Stimulated activated CD4-positive, alpha-beta T cell treated with anti-CD3 and anti-CD28 coated beads, TNF-alpha, amount 100 ng/mL, for 4 hours (primary cell): Measurements from ENCODE around the gene STIMATE.

Experiments used
- DNase-seq, 3 experiments: peaks; one replicate each; pipeline ENCODE4 v3.0.0-alpha.2; 2020; ENCODE audit warnings: low read depth in 3 of 3

The STIMATE gene

GRCh38 chr3:52791928-52792327 lies 105.4 kb downstream of the STIMATE start:
- no peak for DNase-seq

DNA sequence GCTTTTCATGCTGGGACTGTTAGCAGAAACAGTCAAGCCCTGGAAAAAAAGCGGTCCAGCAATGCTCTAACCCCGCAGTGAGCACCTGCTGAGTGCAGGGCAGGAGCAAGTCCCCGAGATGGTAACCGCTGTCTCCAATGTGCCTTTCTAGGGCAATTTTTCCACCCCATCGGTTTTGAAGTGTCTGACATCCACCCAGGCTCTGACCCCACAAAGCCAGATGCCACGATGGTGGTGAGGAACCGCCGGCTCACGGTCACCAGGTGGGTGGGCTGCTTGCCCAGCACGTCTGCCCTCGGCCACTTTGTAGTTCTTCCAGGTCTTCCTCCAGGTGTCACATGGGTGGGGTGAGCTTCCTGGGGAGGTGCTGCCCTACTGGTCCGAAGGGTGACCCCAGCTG lies 106.0 kb downstream of the STIMATE start:
- no peak for DNase-seq

DNA sequence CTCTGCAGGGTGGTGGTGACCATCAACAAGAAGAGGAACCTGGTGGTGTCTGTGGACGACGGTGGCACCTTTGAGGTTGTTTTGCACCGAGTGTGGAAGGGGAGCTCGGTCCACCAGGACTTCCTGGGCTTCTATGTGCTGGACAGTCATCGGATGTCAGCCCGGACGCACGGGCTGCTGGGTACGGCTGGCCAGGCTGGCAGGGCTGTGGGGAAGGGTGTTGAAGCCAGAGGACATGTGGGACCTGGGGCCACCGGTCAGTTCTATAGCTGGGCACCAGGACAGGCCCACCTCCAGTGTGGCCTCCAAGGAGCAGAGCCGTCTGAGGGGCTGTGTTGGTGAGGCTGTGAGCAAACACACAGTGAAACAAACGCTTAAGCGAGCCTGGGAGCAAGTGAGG lies 106.6 kb downstream of the STIMATE start:
- DNase-seq = no peak

DNA sequence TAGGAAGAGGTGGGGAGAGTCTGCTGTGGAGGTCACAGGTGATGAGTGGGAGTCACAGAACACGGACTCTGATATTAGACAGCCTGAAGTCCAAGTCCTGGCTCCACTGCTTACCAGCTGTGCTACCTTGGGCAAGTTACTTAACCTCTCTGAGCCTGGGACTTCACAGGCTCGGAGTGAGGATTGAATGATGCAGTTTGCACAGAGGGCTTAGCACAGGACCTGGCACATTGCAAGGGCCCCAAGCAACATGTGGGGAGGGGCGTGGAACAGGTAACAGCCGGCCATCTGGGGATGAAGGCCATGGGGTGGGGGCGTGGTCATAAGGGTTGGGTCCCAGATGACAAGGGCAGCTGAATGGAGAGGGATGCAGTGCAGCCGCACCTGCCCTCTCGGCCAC lies 107.0 kb downstream of the STIMATE start:
- DNase-seq = no peak

DNA sequence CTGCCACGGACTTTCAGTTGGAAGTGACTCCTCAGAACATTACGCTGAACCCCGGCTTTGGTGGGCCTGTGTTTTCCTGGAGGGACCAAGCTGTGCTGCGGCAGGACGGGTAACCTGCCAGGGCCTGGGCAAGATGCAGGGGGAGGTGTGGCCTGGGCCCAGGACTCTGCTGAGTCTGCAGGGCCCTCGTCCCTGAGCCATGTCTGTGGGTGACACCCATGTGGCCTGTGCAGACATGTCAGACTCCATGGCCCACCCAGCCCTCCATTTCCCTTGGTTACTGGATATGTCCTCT lies 107.7 kb downstream of the STIMATE start:
- no peak for DNase-seq

GRCh38 chr3:52788890-52789745 lies 108.2 kb downstream of the STIMATE start:
- no peak for DNase-seq

GRCh38 chr3:52787672-52788625 lies 109.4 kb downstream of the STIMATE start:
- no peak for DNase-seq

DNA sequence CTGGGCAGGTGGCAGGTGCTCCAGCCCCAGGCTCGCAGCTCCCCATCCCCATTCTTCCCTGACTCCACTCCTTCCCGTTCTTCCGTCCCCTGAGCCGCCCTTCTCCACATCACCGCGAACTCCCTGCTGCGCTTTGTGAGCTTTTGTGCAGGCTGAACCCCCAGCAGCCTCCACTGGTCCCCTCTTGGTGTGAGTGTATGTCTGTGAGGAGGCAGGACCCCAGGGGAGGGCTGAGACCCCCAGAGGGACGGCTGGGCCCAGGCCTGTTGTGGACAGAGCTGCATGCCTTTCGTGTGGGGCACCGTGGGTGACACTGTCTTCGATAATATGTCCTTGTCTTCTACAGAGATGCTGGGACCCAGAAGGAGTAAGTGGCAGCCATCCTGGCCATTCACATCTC lies 110.1 kb downstream of the STIMATE start:
- no peak for DNase-seq
